ENCODE measurements around the gene SKI. TPM values are rescaled to one million over a fixed set of nuclear protein-coding genes. Genes with fewer than 3 reads are reported as not detected.
A peak's percentile ranks its signal among the peaks of the same experiment; 100 is the strongest.

SKI gene
- total and polyA plus RNA-seq, 2 of the 4 experiments (the other 2 are of a cell fraction) = 2.3 to 20.1 TPM

DNA sequence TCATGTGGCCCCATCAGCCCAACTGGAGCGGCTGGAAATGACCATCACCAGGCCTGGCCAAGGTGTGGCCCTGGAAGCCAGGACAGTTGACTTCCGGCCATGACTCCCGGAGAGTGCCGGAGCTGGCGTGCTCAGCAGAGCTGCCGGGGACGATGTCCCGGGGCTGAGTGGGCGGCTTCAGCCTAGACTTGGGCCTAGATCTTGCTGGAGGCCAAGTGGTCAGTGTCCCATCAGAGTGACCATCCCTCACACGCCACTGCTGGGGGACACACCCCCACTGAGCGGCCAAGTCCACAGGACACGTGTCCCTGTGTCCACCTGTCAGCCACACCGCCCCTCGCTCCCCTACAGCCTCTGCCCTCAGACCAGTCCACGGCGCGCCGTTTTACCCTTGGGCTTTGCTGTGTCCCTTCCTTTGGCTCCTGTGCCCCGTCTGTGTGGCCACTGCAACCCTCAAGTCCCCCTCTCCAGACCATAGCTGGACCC is 37.6 kb upstream of the SKI start:
- no TSS peak for BruUV-seq (replicated peaks)
- TF ChIP-seq, protein P1, sequence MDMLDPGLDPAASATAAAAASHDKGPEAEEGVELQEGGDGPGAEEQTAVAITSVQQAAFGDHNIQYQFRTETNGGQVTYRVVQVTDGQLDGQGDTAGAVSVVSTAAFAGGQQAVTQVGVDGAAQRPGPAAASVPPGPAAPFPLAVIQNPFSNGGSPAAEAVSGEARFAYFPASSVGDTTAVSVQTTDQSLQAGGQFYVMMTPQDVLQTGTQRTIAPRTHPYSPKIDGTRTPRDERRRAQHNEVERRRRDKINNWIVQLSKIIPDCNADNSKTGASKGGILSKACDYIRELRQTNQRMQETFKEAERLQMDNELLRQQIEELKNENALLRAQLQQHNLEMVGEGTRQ (IDR thresholded peaks at IDR 0.05; ENCODE audit: low read depth, low read length) = no peak
- TF ChIP-seq NFE2L2 (IDR thresholded peaks at IDR 0.05; ENCODE audit: low read depth, low read length) (no peak), MXI1 (IDR thresholded peaks at IDR 0.05; ENCODE audit: borderline replicate concordance, low read depth, low read length) (no peak), CHD1 (IDR thresholded peaks at IDR 0.05; ENCODE audit: low read depth, low read length) (no peak), RFX5 (IDR thresholded peaks at IDR 0.05; ENCODE audit: low read depth, low read length) (no peak), FOS (IDR thresholded peaks at IDR 0.05; ENCODE audit: low read depth, low read length) (no peak), RCOR1 (IDR thresholded peaks at IDR 0.05; ENCODE audit: insufficient replicate concordance, low read length) (no peak)
- H3K18ac ChIP-seq (ENCODE audit: low read depth, low read length) = no peak overlapping the region
- peak overlapping the region; percentile 83; the same call in 1 of the 2 replicates for H3K4ac ChIP-seq (ENCODE audit: low read depth, low read length)
- DNase-seq (no peak), ATAC-seq (ENCODE audit: low read depth) (no peak)
- intact Hi-C loops (cut with micrococcal nuclease) (no loop called here), in situ Hi-C loops (cut with MboI; ENCODE audit: low sequenced_read_pairs) (loop anchor here (5.0 to 25.0 kb wide), 2 partner anchors 182 to 347 kb away; partner anchors contain the start of genes HES5 and PANK4), dilution Hi-C loops (cut with HindIII; ENCODE audit: low sequenced_read_pairs, unreplicated experiment) (no loop called here)
- POLR2A ChIA-PET (ENCODE audit: unreplicated experiment) = no interaction called here
- peak overlapping the region; percentile 48; the same call in 1 of the 2 replicates for H3K23ac ChIP-seq (ENCODE audit: low read depth, low read length)
- H2BK5ac ChIP-seq (ENCODE audit: low read depth, low read length, poor library complexity, severe bottlenecking) = peak overlapping the region; percentile 90
- peak overlapping the region; percentile 67 for H2AK5ac ChIP-seq (ENCODE audit: low read depth, low read length)
- no peak overlapping the region for H3K56ac ChIP-seq (ENCODE audit: extremely low read depth, insufficient read depth, low read length)
- 94% methylated on average over 15 of the region's 19 CpGs; no CpG with 5 or more reads in 1 of the 2 experiments for WGBS, 2 experiments (ENCODE audit: extremely low coverage in 2 of 2, insufficient read length in 1 of 2)
- H4K91ac ChIP-seq (ENCODE audit: insufficient read depth, low read depth, low read length) = 0 out of 2 replicates have a peak overlapping the region, but pooled peaks have one; percentile 21
- H4K5ac ChIP-seq (ENCODE audit: low read depth, low read length) = 0 out of 2 replicates have a peak overlapping the region, but pooled peaks have one; percentile 18
- H2BK15ac ChIP-seq (ENCODE audit: low read depth, low read length) = no peak overlapping the region
- H3K4me3 ChIP-seq (ENCODE audit: insufficient read depth, low read depth, low read length) = peak overlapping the region; percentile 42; the same call in 1 of the 2 replicates
- 0 out of 2 replicates have a peak, but pooled peaks cover 2% of the 10 kb centered on the region for H3K9me1 ChIP-seq (ENCODE audit: insufficient read depth, low read length)
- H3K4me1 ChIP-seq (ENCODE audit: control insufficient read depth, insufficient read depth, low read length) = peaks cover 34% of the 10 kb centered on the region
- H3K9me3 ChIP-seq (ENCODE audit: control insufficient read depth, insufficient read depth, low read length) = no peaks in the 10 kb centered on the region
- H3K27ac ChIP-seq (ENCODE audit: insufficient read depth, low read length) = peak overlapping the region; percentile 84
- 0 out of 2 replicates have a peak, but pooled peaks cover 12% of the 10 kb centered on the region for H4K20me1 ChIP-seq (ENCODE audit: insufficient read depth, low read length)
- peak overlapping the region; percentile 66 for H3K9ac ChIP-seq (ENCODE audit: low read depth, low read length)
- H3K27me3 ChIP-seq (ENCODE audit: control insufficient read depth, insufficient read depth, low read length) = no peaks in the 10 kb centered on the region
- peak overlapping the region; percentile 94 for H2AK9ac ChIP-seq (replicated peaks; ENCODE audit: low read depth, low read length, poor library complexity)
- peaks cover 9 to 50% of the 10 kb centered on the region in 2 experiments for H3K79me1 ChIP-seq (ENCODE audit: low read depth in 1 of 2, low read length in 2 of 2)
- H3K14ac ChIP-seq (replicated peaks; ENCODE audit: low read depth, low read length) = no peak overlapping the region; the same call in 1 of the 2 replicates
- CTCF ChIA-PET = interaction anchor here (1.8 to 2.1 kb wide), 2 partner anchors 16 to 191 kb away, joined by 5 to 6 read pairs; no protein-coding TSS in a partner anchor
- H2BK20ac ChIP-seq (ENCODE audit: low read depth, low read length) = no peak overlapping the region
- H3K36me3 ChIP-seq (ENCODE audit: control insufficient read depth, insufficient read depth, low read length) = no peaks in the 10 kb centered on the region; the same call in 1 of the 2 replicates
- H3K4me2 ChIP-seq (ENCODE audit: low read depth, low read length) = peak overlapping the region; percentile 68
- no peak overlapping the region for H2BK120ac ChIP-seq (ENCODE audit: low read depth, low read length)
- peak overlapping the region in 1 of 2 experiments; percentile 66; a peak in 1 of 4 replicates for H4K8ac ChIP-seq (ENCODE audit: low read depth in 2 of 2, low read length in 2 of 2)
- no peak overlapping the region for H2AFZ ChIP-seq (replicated peaks; ENCODE audit: low read length, poor library complexity)
